HG03571 (cell line): Measurements from ENCODE around the gene AAK1.
"Not testable (repeated sequence)": the region's sequence is repeated elsewhere in the genome, so short reads cannot be mapped to it uniquely, and the experiment has no call there.

Source experiments
- ATAC-seq: cut with Tn5 transposase; IDR thresholded peaks from one replicate; pipeline ENCODE4 v1.9.1; 2021; ENCODE audit not compliant: unreplicated experiment

The AAK1 gene

DNA sequence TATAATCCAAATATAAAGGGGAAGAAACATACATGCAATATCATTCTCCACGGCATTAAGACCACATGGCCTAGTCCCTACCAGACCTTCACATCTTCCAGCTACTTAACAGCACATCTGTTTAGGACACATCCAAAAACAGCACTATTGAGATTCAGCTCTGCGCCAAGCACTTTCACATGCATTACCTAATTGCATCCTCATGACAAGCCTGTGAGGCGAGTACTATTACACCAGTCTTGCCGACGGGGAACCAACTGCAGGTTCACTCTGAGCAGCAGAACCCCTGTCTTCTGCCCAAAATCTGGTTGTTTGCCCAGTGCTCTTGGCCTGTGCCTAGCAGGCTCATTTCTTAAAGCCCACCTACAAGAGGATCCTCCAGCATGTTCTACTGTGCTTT, 66.7 kb downstream of the AAK1 start:
- ATAC-seq = no peak

DNA sequence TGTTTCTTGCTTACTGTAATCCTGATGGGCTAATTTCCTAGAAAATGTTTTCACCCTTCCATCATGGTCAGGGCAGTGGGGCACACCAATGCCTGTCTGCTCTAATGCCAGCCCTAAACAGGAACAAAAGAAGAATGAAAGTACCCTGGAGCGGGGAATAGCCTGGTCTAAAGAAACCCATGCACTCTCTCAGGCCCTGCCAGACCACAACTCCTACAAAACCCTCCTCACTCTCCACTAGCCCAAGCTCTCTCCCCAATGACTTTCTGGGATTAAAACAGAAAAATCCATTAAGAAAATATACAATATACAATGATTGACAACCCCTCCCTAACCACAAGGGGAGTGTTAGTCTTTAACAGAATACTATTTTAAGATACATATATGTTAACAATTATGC, 67.6 kb downstream of the AAK1 start:
- no peak for ATAC-seq

DNA sequence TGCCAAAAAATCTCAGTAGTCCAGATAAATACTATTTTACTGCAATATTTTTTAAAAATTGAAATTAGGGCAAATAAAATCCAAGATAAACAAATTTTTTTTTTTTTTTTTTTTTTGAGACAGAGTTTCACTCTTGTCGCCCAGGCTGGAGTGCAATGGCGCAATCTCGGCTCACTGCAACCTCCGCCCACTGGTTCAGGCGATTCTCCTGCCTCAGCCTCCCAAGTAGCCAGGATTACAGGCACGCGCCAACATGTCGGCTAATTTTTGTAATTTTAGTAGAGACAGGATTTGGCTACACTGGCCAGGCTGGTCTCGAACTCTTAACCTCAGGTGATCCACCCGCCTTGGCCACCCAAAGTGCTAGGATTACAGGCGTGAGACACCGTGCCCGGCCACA, 68.2 kb downstream of the AAK1 start:
- ATAC-seq = not testable (repeated sequence)

DNA sequence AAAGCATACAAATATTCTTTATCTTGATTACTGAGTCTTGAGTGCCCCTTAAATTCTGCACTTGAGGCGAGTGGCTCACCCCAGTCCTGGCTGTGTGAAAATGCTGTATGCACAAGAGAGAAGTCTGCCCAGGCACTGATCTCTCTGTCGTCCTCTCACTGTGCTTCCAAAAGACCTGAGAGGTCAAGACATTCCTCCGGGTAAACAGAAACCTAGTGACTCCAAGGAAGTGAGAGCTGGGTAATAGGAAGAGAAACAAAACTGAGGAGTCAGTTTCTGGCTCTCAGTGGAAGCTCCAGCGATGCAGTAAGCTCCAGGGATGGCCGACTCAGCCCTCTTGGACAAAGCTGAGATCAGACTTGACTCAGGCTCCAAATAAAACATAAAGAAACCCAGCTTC, 70.9 kb downstream of the AAK1 start:
- ATAC-seq = no peak

DNA sequence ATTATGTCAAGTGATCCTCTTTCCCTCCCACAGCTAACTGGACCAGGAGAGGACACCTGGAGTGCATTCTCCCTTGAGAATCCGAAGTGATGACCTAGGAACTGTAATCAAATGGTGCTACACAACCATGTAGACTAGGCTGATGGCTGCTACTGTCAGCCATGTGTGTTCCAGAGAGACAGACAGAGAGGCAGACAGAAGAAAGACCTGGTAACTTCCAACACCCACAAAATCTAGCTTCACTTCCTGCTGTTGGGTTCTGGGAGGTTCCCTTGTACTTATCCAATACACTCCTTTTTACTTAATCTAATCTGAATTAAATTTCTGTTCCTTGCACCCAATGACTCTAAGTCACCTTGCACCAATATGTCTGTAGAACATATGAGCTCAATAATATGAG, 72.3 kb downstream of the AAK1 start:
- no peak for ATAC-seq

DNA sequence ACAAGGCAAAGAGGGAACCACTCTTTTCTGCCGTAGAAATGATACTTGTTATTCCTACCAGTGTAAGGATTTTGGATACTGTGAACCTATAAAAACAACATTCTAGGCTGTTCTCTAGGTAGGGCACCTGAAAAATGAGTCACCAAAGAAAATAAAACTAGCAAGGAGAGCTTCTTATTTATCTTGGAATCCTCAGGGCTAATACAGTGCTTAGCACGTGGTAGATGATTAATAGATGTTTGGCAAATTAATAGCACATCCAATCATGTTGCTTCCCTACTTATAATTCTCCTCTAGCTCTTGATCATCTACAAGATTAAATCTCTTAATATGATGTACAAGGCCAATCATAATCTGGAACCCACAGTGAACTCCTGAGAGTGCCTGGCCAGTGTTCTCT, 73.1 kb downstream of the AAK1 start:
- no peak for ATAC-seq

DNA sequence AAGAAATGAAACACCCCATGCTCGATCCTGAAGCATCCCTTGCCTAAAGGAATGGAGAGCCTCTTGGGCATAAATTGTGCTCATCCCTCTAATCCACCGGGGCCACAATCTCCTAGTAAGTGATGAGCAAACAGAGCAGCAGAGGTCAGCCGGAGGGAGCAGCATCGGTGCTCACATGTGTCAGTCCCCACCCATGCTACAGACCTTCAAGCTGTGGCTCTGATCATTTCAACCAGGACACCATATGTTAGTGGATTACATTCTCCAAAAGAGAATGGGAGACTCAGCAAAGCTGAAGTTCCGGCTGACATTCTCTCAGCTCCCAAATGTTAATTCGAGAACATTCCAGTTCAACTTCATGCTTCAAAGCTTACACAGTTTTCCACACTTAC, 75.6 kb downstream of the AAK1 start:
- no peak for ATAC-seq

DNA sequence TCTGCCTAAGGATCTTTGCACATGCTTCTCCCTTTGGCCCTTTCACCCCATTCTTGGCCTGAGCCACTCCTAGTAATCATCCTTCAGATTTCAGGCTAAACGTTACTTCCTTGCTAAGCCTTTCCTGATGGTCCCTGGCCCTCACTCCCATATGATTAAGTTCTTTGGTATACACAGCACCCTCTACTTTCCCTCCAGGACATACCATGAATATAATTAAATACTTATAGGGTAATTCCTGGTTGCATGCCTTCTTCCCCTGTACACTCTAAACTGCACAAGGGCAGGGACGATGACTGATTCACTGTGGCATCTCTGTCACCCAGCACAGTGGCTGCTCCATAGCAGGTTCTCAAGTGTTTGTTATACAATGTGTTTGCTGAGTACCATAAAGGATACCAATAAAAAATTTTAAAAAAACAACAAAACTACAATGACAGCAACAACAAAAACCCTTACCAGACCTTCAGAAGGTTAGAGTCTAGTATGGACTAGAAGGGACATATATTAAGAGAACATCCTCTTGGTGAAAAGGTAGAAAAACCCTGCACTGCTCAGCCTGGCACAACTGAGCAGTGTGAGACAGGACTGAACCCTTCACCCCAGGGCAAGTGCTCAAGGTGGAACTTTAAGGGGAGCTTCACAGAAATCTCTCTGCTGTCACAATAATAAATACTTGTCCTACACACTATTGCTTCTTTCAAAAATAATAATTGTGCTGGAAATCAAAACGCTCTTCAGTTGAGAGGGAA, 76.2 kb downstream of the AAK1 start:
- ATAC-seq = no peak

DNA sequence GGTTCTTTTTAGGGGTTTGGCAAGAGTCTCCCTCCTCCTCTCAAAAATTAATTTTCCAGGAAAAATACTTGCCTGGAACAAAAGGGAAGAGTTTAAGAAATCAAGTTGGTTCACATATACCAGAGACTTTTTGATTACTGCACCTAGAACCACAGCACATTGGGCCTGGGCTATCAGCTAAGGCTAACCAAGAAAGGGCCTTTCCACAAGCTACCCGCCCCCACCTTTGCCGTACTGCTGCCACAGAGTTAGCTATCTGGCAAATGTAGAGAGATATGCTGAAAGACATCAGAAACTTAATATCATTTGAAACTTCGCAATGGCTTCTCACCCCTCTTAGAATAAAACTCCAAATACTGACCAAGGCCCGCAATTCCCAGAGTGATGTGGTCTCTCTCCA, 76.9 kb downstream of the AAK1 start:
- ATAC-seq = no peak

DNA sequence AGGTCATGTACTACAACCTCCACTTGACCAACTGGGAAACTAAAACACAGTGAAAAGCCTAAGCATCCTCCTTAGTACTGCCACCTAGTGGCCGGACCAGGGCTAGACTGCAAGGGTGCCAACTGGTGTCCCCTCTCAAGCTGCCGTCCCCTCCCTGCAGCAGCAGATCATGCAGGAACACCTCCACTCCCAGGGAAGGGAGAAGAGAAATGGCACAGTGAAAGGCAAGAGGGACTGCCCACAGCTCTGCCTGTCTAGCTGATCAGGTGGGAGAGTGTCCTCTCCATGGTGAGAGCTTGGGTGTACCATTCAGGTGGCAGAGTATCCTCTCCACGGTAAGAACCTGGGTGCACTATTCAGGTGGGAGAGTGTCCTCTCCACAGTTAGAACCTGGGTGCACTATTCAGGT, 78.1 kb downstream of the AAK1 start:
- peak; percentile 62 for ATAC-seq

DNA sequence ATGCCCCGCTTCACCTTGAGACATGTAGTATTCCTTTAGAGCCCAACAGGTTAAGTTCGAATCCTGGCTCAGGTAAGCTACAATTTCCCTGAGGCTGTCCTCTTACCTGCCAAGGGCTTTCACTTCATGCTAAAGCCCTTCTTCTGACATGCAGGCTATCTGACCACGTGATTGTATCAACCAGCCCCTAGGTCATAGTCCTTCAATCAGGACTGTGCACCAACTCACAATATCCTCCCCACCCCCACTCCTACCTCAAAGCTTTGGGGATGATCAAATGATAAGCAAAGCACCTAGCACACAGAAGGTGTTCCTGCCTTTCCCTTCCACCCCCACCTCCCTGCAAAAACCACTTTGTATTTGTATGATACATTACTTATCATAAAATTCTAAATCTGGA, 78.9 kb downstream of the AAK1 start:
- ATAC-seq = no peak

DNA sequence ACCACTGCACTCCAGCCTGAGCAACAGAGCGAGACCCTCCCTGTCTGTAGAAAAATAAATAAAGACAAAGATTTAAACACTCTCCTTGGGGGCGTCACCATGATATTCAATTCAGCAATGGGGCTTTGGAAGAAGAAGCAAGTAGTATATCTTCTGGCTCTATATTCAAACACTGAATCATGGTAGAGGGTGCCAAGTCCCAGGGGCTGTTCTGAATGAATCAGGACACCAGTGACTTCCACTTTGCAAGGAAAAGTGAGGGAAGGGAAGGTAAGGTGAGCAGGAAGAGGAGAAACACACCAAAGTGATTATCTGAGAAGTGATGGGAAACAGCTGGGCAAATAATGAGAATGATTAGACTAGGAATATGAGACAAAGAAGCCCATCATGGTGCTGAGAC, 80.5 kb downstream of the AAK1 start:
- no peak for ATAC-seq

DNA sequence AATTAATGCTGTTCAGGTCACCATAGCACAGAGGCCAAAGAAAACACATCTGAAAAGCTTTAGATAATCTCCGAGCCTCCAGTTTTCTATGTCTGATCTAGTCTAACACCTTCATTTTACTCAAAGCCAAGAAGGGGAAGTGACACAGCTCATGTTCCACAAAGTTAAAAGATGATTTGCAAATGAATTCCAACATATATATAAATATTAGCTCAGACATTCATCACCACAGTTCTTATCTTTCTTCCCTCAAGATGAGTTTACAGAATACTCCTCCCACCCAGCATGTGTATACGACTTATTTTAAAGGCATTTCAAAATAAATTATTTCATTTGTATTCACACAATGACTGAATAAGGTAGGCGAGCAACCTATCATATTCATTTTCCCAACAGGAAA, 82.4 kb downstream of the AAK1 start:
- ATAC-seq = no peak

DNA sequence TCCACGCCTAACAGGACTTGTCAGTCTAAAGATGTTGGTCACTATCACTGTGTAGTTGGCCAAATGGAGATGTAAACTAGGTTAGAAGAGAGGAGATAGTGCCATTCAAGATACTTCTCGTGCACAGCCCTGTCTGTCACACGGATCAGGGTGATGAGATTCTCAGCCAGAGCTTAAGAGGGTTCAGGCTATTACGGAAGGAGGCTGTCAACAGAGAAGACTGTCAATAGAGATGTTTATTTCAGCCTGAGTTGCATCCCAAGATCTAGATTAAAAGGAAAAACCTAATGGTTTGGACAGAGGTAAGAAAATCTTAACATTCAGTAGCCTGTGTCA, 83.4 kb downstream of the AAK1 start:
- ATAC-seq = no peak

DNA sequence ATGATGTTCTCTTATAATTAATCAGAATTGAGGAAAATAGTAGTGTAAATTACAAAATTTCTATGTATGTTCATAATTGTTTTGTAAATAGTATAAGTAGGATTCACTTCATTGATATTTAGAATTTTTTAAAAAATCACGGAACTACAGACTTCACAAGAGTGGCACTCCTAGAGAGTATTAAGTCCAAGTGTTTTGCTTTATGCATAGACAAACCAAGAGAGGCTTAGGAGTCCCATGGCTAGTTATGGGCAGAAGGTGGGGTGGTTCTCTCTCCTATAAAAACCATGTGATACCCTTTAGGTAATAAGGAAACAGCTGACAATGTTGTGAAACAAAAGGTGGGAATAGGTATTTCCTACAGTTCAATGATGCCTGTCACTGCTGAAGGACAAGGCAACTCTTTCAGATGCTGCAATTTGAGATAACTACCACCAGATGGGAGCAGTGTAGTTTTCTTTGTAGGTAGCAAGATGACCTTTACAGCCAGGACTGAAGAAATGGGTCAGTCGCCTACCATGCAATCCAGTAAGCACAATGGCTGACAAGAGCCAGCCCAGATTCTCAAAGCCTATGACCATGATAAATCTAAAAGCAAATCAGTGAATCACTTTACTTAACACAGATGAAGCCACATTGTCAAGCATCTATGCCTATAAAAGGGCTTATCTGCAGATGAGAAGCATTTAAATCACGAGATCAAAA, 83.9 kb downstream of the AAK1 start:
- ATAC-seq = no peak

DNA sequence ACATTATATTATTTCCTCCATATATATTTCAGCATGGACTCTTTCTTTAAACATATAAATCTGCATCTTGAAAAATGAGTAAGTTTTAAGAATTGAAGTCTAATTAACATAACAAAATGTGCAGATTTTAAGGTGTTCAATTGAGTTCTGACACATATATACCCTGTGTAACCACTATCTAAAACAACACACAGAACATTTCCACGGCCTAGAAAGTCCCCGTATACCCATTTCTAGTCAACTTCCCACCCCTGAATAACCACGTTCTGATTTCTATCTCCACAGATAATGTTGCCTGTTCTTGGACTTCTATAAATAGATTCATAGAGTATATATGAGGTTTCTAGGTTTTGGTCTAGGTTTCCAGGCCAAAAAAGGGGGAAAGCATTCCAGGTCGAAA, 87.5 kb downstream of the AAK1 start:
- ATAC-seq = no peak

DNA sequence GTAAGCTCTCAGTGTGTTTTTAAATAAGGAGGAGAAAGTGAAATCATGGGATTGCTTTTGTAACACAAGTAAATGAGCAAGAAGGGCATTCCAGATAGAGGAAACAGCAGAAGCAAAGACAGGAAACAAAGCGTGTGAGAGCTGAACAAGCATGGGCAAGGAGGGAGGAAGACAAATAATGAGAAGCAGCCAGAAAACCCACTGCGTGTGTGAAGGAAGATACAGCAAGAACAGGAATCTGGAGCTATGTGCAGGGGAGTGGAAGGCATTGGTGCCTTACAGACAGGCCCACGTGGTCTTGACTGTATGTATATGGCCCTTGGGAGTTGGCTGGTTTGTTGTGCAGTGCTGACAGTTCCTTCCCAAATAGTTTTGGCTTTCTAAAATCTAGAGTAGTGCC, 88.6 kb downstream of the AAK1 start:
- peak; percentile 51 for ATAC-seq

DNA sequence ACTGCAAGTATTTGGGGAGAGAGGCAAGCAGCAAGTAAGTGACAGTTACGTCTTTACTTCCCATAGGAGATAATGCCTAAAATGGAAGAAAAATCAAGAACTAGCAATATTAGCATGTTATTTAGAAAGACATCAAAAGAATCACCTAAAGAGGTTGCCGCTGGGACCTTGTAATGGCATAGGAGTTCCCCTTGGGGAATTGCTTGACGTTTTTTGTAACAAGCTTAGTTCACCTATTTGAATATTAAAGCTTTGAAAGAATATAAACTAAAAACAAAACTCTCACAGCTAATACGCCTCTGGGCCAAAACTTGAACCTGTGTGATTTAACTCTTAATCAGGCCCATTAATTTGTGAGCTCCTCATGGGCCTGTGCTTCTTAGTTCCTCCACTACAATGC, 89.0 kb downstream of the AAK1 start:
- ATAC-seq = peak; percentile 38

DNA sequence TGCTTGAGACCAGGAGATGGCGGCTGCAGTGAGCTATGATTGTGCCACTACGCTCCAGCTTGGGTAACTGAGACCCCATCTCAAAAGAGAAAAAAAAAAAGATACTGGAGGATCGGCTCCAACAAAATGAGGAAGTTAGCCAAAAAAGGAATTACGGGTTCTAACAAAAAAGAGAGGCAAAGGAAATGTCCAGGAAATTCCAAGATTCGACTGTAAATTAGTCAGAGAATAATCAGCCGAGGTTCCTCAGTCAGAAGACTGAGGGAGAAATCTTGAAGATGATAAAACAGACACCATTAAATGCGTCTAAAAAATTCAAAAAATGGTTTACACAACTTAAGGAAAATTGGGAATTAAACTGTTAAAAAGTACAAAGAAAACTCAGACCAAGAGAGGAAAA, 89.5 kb downstream of the AAK1 start:
- no peak for ATAC-seq

DNA sequence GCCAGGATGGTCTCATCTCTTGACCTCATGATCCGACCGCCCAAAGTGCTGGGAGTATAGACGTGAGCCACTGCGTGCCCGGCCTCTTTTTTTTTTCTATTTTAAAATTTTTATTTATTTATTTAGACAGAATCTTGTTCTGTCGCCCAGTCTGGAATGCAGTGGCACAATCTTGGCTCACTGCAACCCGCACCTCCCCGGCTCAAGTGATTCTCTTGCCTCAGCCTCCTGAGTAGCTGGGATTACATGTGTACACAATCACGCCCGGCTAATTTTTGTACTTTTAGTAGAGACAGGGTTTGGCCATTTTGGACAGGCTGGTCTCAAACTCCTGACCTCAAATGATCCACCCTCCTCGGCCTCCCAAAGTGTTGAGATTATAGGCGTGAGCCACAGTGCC, 93.0 kb downstream of the AAK1 start:
- ATAC-seq = not testable (repeated sequence)

DNA sequence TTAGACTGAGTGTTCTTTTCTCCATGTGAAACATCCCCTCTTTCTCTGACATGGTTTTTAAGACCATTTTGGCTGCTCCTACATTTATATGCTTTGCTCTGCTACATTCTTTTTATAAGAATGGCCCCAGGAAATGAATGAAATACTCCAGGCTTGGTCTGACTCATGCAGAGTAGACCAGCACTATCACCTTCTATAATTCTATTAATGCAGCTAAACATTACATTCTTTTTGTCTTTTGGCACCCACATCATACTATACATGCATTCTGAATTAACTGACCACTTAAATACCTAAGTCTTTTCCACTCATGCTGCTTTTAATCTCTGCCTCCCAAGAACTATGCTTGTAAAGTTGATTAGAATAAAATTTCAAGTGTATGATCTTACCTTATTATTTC, 94.1 kb downstream of the AAK1 start:
- no peak for ATAC-seq

DNA sequence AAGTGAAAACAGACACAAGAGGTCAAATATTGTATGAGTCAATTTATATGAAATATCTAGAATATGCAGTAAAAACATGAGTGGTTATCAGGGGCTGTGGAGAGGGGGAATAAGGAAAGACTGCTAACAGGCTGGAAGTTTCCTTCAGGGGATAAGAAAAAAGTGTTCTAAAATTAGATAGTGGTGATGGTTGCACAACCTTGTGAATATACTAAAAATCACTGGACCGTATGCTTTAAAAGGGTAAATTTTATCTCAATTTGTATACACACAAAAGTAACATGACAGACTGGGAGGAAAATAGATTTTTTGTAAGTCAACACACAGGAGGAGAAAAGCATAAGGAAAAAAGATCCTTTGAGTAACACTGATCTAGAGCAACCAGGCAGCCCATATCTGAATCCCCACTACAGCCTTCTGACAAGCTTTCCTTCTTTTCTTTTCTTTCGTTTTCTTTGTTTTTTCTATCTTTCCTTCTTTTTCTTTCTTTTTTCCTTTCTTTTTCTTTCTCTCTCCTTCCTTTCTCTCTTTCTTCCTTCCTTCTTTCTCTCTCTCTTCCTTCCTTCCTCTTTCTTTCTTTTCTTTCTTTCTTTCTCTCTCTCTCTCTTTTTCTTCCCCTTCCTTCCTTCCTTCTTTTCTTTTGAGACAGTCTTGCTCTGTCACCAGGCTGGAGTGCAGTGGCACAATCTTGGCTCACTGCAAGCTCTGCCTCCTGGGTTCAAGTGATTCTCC, 95.4 kb downstream of the AAK1 start:
- no peak for ATAC-seq
